NCI-H82 treated with DMSO at 0.1 percent for 48 hours (cell line): ENCODE results near the gene FAM25G.
"Not testable (repeated sequence)": the region's sequence is repeated elsewhere in the genome, so short reads cannot be mapped to it uniquely, and the experiment has no call there.

Experiments used
- DNase-seq: peaks from one replicate; lab custom pipeline; 2025; ENCODE audit not compliant: unreplicated experiment; lab: John Stamatoyannopoulos, UW

FAM25G gene

GRCh38 chr10:47465216-47465917 is 26.1 kb downstream of the FAM25G start:
- DNase-seq = peak; percentile 11

GRCh38 chr10:47462577-47463358 is 28.7 kb downstream of the FAM25G start:
- DNase-seq = not testable (repeated sequence)

DNA sequence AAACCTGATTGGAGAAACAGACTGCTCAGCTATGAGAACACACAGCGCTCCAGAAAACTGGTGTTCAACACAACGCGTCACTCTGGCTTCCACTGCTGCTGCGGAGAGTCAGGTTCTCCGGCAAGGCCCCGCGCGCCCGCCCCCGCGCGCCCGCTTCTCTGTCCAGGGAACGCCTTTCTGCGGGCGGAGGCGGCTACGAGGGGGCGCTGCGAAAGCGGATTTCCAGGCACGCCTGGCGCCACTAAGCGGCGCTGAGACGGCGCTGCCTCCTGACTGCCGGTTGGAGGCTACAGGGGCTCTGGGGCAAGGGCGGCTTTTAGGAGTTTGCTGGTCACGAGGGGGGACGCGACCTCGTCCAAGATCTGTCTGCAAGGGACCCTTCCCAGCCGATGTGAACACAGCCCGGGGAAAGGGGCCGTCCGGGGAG is 30.2 kb downstream of the FAM25G start:
- DNase-seq = peak; percentile 5

GRCh38 chr10:47458466-47459154 is 32.9 kb downstream of the FAM25G start:
- DNase-seq = no peak

GRCh38 chr10:47457826-47458225 is 33.7 kb downstream of the FAM25G start:
- DNase-seq = no peak

DNA sequence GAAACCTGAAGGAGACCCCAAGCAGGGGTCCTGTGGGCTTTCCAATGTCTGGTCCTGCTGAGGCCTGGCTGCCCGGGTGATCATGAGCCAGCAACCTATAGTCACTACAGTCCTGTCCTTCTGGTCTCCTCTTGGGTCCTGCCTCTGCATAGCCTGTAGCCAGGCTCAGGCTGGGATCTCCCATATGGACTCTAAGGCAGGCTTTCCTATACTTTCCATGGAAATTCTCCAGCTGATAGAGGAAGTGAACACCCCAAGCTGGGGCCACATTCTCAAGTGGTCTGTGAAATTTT is 34.0 kb downstream of the FAM25G start:
- DNase-seq = no peak

GRCh38 chr10:47456794-47457527 is 34.5 kb downstream of the FAM25G start:
- DNase-seq = no peak

DNA sequence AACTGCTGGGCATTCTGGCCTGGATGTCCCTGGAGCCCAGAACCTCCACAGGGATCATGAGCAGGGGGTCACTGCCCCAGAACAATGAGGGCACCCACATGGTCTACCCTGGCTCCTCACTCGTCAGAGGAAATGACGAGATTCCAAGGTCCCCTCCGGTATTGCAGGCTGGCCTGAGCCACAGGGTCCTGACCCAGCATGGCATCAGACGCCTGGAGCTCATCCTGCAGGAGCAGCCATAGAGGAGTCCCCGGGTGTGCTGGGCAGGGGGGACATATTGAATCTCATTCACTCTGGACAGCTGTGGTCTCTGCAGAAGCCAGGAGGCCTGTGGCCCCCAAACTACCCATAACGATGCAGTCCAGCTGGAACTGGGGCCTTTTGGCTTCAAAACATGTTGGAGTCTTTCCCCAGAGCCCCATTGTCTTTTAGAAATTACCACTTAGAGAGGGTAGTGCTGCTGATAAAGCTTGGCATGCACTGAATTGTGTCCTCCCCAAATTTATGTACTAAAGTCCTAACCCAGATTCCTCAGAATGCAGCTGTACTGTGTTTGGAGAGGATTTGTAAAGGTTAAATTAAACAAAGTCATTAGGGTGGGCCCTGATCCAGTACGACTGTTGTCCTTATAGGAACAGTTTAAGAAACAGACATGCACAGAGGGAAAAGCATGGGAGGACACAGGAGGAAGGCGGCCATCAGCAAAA is 35.3 kb downstream of the FAM25G start:
- no peak for DNase-seq

GRCh38 chr10:47455350-47456078 is 36.0 kb downstream of the FAM25G start:
- not testable (repeated sequence) for DNase-seq

- DNase-seq = no peak
Measured at GRCh38 chr10:47454780-47455058, 36.8 kb downstream of the FAM25G start.

- DNase-seq = no peak
Measured at GRCh38 chr10:47454008-47454779, 37.3 kb downstream of the FAM25G start.

DNA sequence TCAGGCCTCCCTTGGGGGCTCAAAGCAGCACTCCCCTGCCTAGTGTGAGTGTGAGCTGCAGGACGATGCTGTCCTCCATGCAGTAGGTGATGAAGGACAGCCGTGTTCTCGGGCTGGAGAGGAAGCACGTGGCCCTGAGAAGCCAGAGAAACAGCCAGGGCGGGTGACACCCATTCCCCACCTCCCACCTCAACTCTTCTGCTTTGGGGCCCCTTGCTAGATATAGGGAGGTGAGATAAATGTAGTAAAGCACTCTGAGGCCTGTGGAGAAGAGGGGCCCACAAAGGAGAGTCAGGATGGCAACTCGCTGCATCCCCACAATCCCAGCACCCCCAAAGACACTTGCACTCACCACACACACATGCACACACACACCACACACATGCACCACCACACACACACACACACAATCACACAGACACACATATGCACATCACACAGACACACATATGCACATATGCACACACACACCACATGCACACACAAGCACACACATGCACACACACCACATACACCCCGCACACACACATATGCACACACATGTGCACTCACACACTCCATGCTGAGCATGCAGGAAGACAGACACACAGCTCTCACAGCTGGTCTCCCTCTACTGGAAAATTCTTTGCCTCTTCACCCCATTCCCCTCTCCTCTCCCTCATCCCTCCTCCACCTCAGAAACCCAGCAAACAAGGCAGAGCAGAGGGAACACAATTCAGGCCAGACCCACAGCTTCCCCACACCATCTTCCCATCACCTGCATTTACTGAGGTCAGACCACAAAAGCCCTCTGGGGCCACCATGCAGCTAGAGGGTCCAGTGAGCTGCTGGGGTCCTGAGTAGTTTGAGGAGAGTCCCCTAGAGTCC is 38.1 kb downstream of the FAM25G start:
- DNase-seq = no peak

GRCh38 chr10:47452495-47453140 is 38.9 kb downstream of the FAM25G start:
- no peak for DNase-seq

GRCh38 chr10:47451998-47452494 is 39.5 kb downstream of the FAM25G start:
- no peak for DNase-seq

- DNase-seq = no peak
Measured at GRCh38 chr10:47451273-47451997, 40.1 kb downstream of the FAM25G start.

GRCh38 chr10:47450442-47450841 is 41.1 kb downstream of the FAM25G start:
- no peak for DNase-seq

- no peak for DNase-seq
Measured at GRCh38 chr10:47449979-47450378, 41.5 kb downstream of the FAM25G start.
